ENCODE results near the gene TSR3. TPM values are rescaled to one million over a fixed set of nuclear protein-coding genes. Genes with fewer than 3 reads are reported as not detected.
A peak's percentile ranks its signal among the peaks of the same experiment; 100 is the strongest.

TSR3 gene
- total and polyA plus RNA-seq, 4 donors: 28.9 to 92.1 (median 73.3) TPM

- Histone ChIP-seq H3K27me3 (ENCODE audit: control insufficient read depth, insufficient read depth, low read length) (peaks cover 2% of the 10 kb centered on the region), H3K4me3 (ENCODE audit: low read depth, low read length) (no peak overlapping the region), H3K36me3 (ENCODE audit: control insufficient read depth, insufficient read depth, low read length) (peaks cover 91% of the 10 kb centered on the region), H3K27ac (ENCODE audit: low read depth, low read length) (no peak overlapping the region), H3K9me3 (ENCODE audit: control insufficient read depth, insufficient read depth, low read length) (no peaks in the 10 kb centered on the region), H3K4me1 (ENCODE audit: control insufficient read depth, insufficient read depth, low read length) (peaks cover 40% of the 10 kb centered on the region)
- WGBS (ENCODE audit: insufficient coverage): 86% methylated on average over 36 of the region's 36 CpGs
- no peak for DNase-seq (ENCODE audit: low read depth in 4 of 6, low spot score in 6 of 6)
Measured at GRCh38 chr16:1340730-1341494, 10.8 kb downstream of the TSR3 start.

- H3K27ac ChIP-seq (ENCODE audit: low read depth, low read length): no peak overlapping the region
- 75% methylated on average over 31 of the region's 31 CpGs for WGBS (ENCODE audit: insufficient coverage)
- peaks cover 58% of the 10 kb centered on the region for H3K4me1 ChIP-seq (ENCODE audit: control insufficient read depth, insufficient read depth, low read length)
- DNase-seq (ENCODE audit: low read depth in 4 of 6, low spot score in 6 of 6): no peak
- no peak overlapping the region for H3K4me3 ChIP-seq (ENCODE audit: low read depth, low read length)
- H3K9me3 ChIP-seq (ENCODE audit: control insufficient read depth, insufficient read depth, low read length): no peaks in the 10 kb centered on the region
- peaks cover 12% of the 10 kb centered on the region for H3K27me3 ChIP-seq (ENCODE audit: control insufficient read depth, insufficient read depth, low read length)
- peaks cover 80% of the 10 kb centered on the region for H3K36me3 ChIP-seq (ENCODE audit: control insufficient read depth, insufficient read depth, low read length)
Measured at GRCh38 chr16:1338855-1339675, 12.6 kb downstream of the TSR3 start.

GRCh38 chr16:1338119-1338730 lies 13.5 kb downstream of the TSR3 start:
- H3K36me3 ChIP-seq (ENCODE audit: control insufficient read depth, insufficient read depth, low read length): peaks cover 72% of the 10 kb centered on the region
- H3K4me1 ChIP-seq (ENCODE audit: control insufficient read depth, insufficient read depth, low read length): peaks cover 56% of the 10 kb centered on the region
- H3K4me3 ChIP-seq (ENCODE audit: low read depth, low read length): no peak overlapping the region
- no peak for DNase-seq (ENCODE audit: low read depth in 4 of 6, low spot score in 6 of 6)
- no peak overlapping the region for H3K27ac ChIP-seq (ENCODE audit: low read depth, low read length)
- WGBS (ENCODE audit: insufficient coverage): 62% methylated on average over 26 of the region's 30 CpGs
- H3K27me3 ChIP-seq (ENCODE audit: control insufficient read depth, insufficient read depth, low read length): peaks cover 17% of the 10 kb centered on the region
- no peaks in the 10 kb centered on the region for H3K9me3 ChIP-seq (ENCODE audit: control insufficient read depth, insufficient read depth, low read length)

GRCh38 chr16:1337486-1337885 lies 14.2 kb downstream of the TSR3 start:
- Histone ChIP-seq H3K36me3 (ENCODE audit: control insufficient read depth, insufficient read depth, low read length) (peaks cover 64% of the 10 kb centered on the region), H3K27me3 (ENCODE audit: control insufficient read depth, insufficient read depth, low read length) (peaks cover 24% of the 10 kb centered on the region), H3K4me3 (ENCODE audit: low read depth, low read length) (no peak overlapping the region), H3K9me3 (ENCODE audit: control insufficient read depth, insufficient read depth, low read length) (no peaks in the 10 kb centered on the region), H3K27ac (ENCODE audit: low read depth, low read length) (no peak overlapping the region), H3K4me1 (ENCODE audit: control insufficient read depth, insufficient read depth, low read length) (peaks cover 56% of the 10 kb centered on the region)
- 27% methylated on average over 8 of the region's 9 CpGs for WGBS (ENCODE audit: insufficient coverage)
- peak in 2 of 6 donors; percentile 47 to 89 for DNase-seq (ENCODE audit: low read depth in 4 of 6, low spot score in 6 of 6)

GRCh38 chr16:1336619-1337018 lies 15.1 kb downstream of the TSR3 start:
- Histone ChIP-seq H3K27ac (ENCODE audit: low read depth, low read length) (no peak overlapping the region), H3K4me1 (ENCODE audit: control insufficient read depth, insufficient read depth, low read length) (peaks cover 61% of the 10 kb centered on the region), H3K9me3 (ENCODE audit: control insufficient read depth, insufficient read depth, low read length) (no peaks in the 10 kb centered on the region), H3K27me3 (ENCODE audit: control insufficient read depth, insufficient read depth, low read length) (peaks cover 33% of the 10 kb centered on the region), H3K36me3 (ENCODE audit: control insufficient read depth, insufficient read depth, low read length) (peaks cover 56% of the 10 kb centered on the region), H3K4me3 (ENCODE audit: low read depth, low read length) (no peak overlapping the region)
- WGBS (ENCODE audit: insufficient coverage): 54% methylated on average over 14 of the region's 15 CpGs
- no peak for DNase-seq (ENCODE audit: low read depth in 4 of 6, low spot score in 6 of 6)

GRCh38 chr16:1335996-1336395 lies 15.7 kb downstream of the TSR3 start:
- Histone ChIP-seq H3K27me3 (ENCODE audit: control insufficient read depth, insufficient read depth, low read length) (peaks cover 38% of the 10 kb centered on the region), H3K36me3 (ENCODE audit: control insufficient read depth, insufficient read depth, low read length) (peaks cover 49% of the 10 kb centered on the region), H3K4me3 (ENCODE audit: low read depth, low read length) (no peak overlapping the region), H3K27ac (ENCODE audit: low read depth, low read length) (peak overlapping the region; percentile 45), H3K9me3 (ENCODE audit: control insufficient read depth, insufficient read depth, low read length) (no peaks in the 10 kb centered on the region), H3K4me1 (ENCODE audit: control insufficient read depth, insufficient read depth, low read length) (peaks cover 65% of the 10 kb centered on the region)
- DNase-seq (ENCODE audit: low read depth in 4 of 6, low spot score in 6 of 6): peak in 4 of 6 donors; percentile 56 to 94 (median 71)
- 3% methylated on average over 10 of the region's 12 CpGs for WGBS (ENCODE audit: insufficient coverage)

GRCh38 chr16:1335211-1335971 lies 16.3 kb downstream of the TSR3 start:
- H3K36me3 ChIP-seq (ENCODE audit: control insufficient read depth, insufficient read depth, low read length): peaks cover 43% of the 10 kb centered on the region
- H3K4me3 ChIP-seq (ENCODE audit: low read depth, low read length): no peak overlapping the region
- no peaks in the 10 kb centered on the region for H3K9me3 ChIP-seq (ENCODE audit: control insufficient read depth, insufficient read depth, low read length)
- H3K4me1 ChIP-seq (ENCODE audit: control insufficient read depth, insufficient read depth, low read length): peaks cover 65% of the 10 kb centered on the region
- H3K27ac ChIP-seq (ENCODE audit: low read depth, low read length): peak overlapping the region; percentile 49
- WGBS (ENCODE audit: insufficient coverage): 14% methylated on average over 10 of the region's 16 CpGs
- peaks cover 41% of the 10 kb centered on the region for H3K27me3 ChIP-seq (ENCODE audit: control insufficient read depth, insufficient read depth, low read length)
- DNase-seq (ENCODE audit: low read depth in 4 of 6, low spot score in 6 of 6): peak in 3 of 6 donors; percentile 46 to 79 (median 67)

- peaks cover 45% of the 10 kb centered on the region for H3K27me3 ChIP-seq (ENCODE audit: control insufficient read depth, insufficient read depth, low read length)
- 18% methylated on average over 5 of the region's 9 CpGs for WGBS (ENCODE audit: insufficient coverage)
- no peaks in the 10 kb centered on the region for H3K9me3 ChIP-seq (ENCODE audit: control insufficient read depth, insufficient read depth, low read length)
- peak overlapping the region; percentile 16 for H3K4me3 ChIP-seq (ENCODE audit: low read depth, low read length)
- peaks cover 65% of the 10 kb centered on the region for H3K4me1 ChIP-seq (ENCODE audit: control insufficient read depth, insufficient read depth, low read length)
- H3K36me3 ChIP-seq (ENCODE audit: control insufficient read depth, insufficient read depth, low read length): peaks cover 37% of the 10 kb centered on the region
- peak overlapping the region; percentile 49 for H3K27ac ChIP-seq (ENCODE audit: low read depth, low read length)
- no peak for DNase-seq (ENCODE audit: low read depth in 4 of 6, low spot score in 6 of 6)
Measured at GRCh38 chr16:1334739-1335138, 16.9 kb downstream of the TSR3 start.

Data from spinal cord (tissue), 10 donors.